ENCODE results near the gene ULK4.
A peak's percentile ranks its signal among the peaks of the same experiment; 100 is the strongest.

ULK4 gene

GRCh38 chr3:41960826-41961750 lies 815 bp downstream of the ULK4 start:
- H3K27ac ChIP-seq (replicated peaks) = peak overlapping the region; percentile 73
- no peaks in the 10 kb centered on the region for H3K27me3 ChIP-seq (ENCODE audit: insufficient read depth, poor library complexity, severe bottlenecking)
- peak overlapping the region; percentile 86 for H3K4me3 ChIP-seq (replicated peaks; ENCODE audit: insufficient read depth, low read length)
- peak; percentile 26 to 54 for DNase-seq (ENCODE audit: low read depth in 1 of 2, low spot score in 1 of 2)
- no peak for TF ChIP-seq POLR2AphosphoS5 (IDR thresholded peaks at IDR 0.05; ENCODE audit: low read depth)
- no peak for TF ChIP-seq CTCF (IDR thresholded peaks at IDR 0.05; ENCODE audit: insufficient read depth, low read length)
- no peak for TF ChIP-seq GABPA (IDR thresholded peaks at IDR 0.05; ENCODE audit: low read depth)
- no peak for TF ChIP-seq REST (IDR thresholded peaks at IDR 0.05; ENCODE audit: insufficient replicate concordance, low read depth)
- no peak for TF ChIP-seq SPI1 (IDR thresholded peaks at IDR 0.05; ENCODE audit: borderline replicate concordance, low read depth)

- no peaks in the 10 kb centered on the region for H3K27me3 ChIP-seq (ENCODE audit: insufficient read depth, poor library complexity, severe bottlenecking)
- no peak for DNase-seq (ENCODE audit: low read depth in 1 of 2, low spot score in 1 of 2)
- TF ChIP-seq REST (IDR thresholded peaks at IDR 0.05; ENCODE audit: insufficient replicate concordance, low read depth) = no peak
- no peak for TF ChIP-seq CTCF (IDR thresholded peaks at IDR 0.05; ENCODE audit: insufficient read depth, low read length)
- TF ChIP-seq POLR2AphosphoS5 (IDR thresholded peaks at IDR 0.05; ENCODE audit: low read depth) = no peak
- no peak for TF ChIP-seq SPI1 (IDR thresholded peaks at IDR 0.05; ENCODE audit: borderline replicate concordance, low read depth)
- no peak for TF ChIP-seq GABPA (IDR thresholded peaks at IDR 0.05; ENCODE audit: low read depth)
- H3K4me3 ChIP-seq (replicated peaks; ENCODE audit: insufficient read depth, low read length) = no peak overlapping the region
- H3K27ac ChIP-seq (replicated peaks) = no peak overlapping the region
Observed at GRCh38 chr3:41956574-41956973, 5.3 kb downstream of the ULK4 start.

GRCh38 chr3:41955192-41955591 lies 6.7 kb downstream of the ULK4 start:
- TF ChIP-seq GABPA (IDR thresholded peaks at IDR 0.05; ENCODE audit: low read depth) = no peak
- TF ChIP-seq POLR2AphosphoS5 (IDR thresholded peaks at IDR 0.05; ENCODE audit: low read depth) = no peak
- no peak for TF ChIP-seq CTCF (IDR thresholded peaks at IDR 0.05; ENCODE audit: insufficient read depth, low read length)
- no peak for TF ChIP-seq REST (IDR thresholded peaks at IDR 0.05; ENCODE audit: insufficient replicate concordance, low read depth)
- no peak for TF ChIP-seq SPI1 (IDR thresholded peaks at IDR 0.05; ENCODE audit: borderline replicate concordance, low read depth)
- H3K27me3 ChIP-seq (ENCODE audit: insufficient read depth, poor library complexity, severe bottlenecking) = no peaks in the 10 kb centered on the region
- DNase-seq (ENCODE audit: low read depth in 1 of 2, low spot score in 1 of 2) = no peak
- no peak overlapping the region for H3K4me3 ChIP-seq (replicated peaks; ENCODE audit: insufficient read depth, low read length)
- H3K27ac ChIP-seq (replicated peaks) = no peak overlapping the region
